ENCODE results near the gene OLFML3.

DNA sequence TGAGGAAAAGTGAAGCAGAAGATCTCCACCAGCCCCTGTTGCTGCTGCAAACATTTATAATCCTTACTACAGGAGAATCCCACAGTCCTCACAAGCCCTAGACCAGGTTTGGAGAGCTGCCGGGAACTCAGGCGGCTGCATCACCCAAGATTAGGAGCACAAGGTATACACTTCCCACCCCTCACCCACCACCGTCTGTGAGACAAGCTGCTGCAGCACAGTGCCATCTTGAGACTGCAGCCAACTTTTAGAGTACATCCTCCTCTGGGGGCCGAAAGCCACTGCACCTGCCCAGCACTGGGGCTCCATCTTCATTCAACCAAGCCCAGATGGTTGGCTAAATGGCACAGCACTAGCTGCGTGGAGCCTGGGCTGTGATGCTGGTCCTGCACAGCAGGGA lies 13.8 kb downstream of the OLFML3 start:
- TF ChIP-seq, protein P1, sequence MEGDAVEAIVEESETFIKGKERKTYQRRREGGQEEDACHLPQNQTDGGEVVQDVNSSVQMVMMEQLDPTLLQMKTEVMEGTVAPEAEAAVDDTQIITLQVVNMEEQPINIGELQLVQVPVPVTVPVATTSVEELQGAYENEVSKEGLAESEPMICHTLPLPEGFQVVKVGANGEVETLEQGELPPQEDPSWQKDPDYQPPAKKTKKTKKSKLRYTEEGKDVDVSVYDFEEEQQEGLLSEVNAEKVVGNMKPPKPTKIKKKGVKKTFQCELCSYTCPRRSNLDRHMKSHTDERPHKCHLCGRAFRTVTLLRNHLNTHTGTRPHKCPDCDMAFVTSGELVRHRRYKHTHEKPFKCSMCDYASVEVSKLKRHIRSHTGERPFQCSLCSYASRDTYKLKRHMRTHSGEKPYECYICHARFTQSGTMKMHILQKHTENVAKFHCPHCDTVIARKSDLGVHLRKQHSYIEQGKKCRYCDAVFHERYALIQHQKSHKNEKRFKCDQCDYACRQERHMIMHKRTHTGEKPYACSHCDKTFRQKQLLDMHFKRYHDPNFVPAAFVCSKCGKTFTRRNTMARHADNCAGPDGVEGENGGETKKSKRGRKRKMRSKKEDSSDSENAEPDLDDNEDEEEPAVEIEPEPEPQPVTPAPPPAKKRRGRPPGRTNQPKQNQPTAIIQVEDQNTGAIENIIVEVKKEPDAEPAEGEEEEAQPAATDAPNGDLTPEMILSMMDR (IDR thresholded peaks at IDR 0.05): no peak
- TF ChIP-seq POLR2A (IDR thresholded peaks at IDR 0.05) (no peak), EP300 (IDR thresholded peaks at IDR 0.05) (no peak)

Measured in suprapubic skin (tissue), 3 donors.